ENCODE measurements around the gene SLC44A1.

Gene SLC44A1

GRCh38 chr9:105393576-105394344 is 149.3 kb downstream of the SLC44A1 start:
- no peak for DNase-seq (ENCODE audit: low read depth)

- DNase-seq (ENCODE audit: low read depth) = no peak
These were observed 152.0 kb downstream of the SLC44A1 start for GRCh38 chr9:105396441-105396840.

DNA sequence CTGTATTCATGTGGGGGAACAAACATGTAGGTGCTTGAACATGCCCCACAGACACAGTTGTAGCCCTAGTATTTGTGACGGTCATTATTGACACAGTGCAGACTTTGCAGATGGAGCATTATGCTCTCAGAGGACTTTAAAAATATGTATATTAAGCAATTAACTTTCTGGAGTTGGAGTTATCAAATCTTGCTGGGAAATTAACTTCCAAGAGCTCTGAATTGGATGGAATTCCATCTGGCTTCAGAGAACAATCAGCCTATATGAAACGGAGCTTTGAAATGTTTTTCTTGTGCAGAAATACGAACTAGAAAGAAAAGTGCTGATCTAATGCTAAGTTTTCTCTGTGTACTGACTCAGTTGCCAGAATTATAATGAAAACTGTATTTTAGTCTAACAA is 152.4 kb downstream of the SLC44A1 start:
- no peak for DNase-seq (ENCODE audit: low read depth)

- DNase-seq (ENCODE audit: low read depth) = no peak
These were observed 154.7 kb downstream of the SLC44A1 start for GRCh38 chr9:105399117-105399516.

DNA sequence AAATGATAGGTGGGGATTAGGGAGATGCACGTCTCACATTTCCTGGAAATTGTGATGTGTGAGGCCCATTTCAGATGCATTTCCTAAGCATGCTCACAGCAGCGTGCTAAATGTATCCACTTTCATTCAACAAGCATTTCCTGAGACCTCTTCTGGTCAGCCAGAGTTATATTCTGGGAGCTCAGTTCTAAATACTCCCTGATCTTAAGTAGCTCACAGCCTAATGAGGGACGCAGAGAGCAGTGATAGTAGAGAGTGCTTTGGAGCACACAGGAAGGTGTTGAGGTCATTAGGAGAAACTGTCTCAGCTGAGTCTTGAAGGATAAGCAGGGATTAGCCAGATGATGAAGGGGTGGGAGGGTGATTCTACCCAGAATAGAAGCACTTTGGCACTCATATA is 157.2 kb downstream of the SLC44A1 start:
- DNase-seq (ENCODE audit: low read depth) = no peak

- no peak for DNase-seq (ENCODE audit: low read depth)
These were observed 159.2 kb downstream of the SLC44A1 start for GRCh38 chr9:105403552-105404248.

- DNase-seq (ENCODE audit: low read depth) = no peak
These were observed 161.2 kb downstream of the SLC44A1 start for GRCh38 chr9:105405514-105406131.

DNA sequence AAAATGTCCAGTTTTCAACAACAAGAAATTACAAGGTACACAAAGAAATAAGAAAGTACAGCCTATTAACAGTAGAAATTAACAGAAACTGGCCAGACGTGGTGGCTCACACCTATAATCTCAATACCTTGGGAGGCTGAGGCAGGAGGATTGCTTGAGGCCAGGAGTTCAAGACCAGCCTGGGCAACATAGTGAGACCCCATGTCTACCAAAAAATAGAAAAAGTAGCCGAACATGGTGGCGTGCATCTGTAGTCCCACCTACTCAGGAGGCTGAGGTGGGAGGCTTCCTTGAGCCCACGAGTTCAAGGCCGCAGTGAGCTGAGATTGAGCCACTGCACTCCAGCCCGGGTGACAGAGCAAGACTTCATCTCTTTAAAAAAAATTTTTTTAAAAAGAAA is 161.9 kb downstream of the SLC44A1 start:
- no peak for DNase-seq (ENCODE audit: low read depth)

GRCh38 chr9:105413525-105413924 is 169.1 kb downstream of the SLC44A1 start:
- peak; percentile 24 for DNase-seq (ENCODE audit: low read depth)

- peak; percentile 23 for DNase-seq (ENCODE audit: low read depth)
These were observed 170.7 kb downstream of the SLC44A1 start for GRCh38 chr9:105414947-105415661.

- no peak for DNase-seq (ENCODE audit: low read depth)
These were observed 171.2 kb downstream of the SLC44A1 start for GRCh38 chr9:105415662-105415980.

- no peak for DNase-seq (ENCODE audit: low read depth)
These were observed 172.4 kb downstream of the SLC44A1 start for GRCh38 chr9:105416840-105417239.

GRCh38 chr9:105418588-105419500 is 174.4 kb downstream of the SLC44A1 start:
- no peak for DNase-seq (ENCODE audit: low read depth)

GRCh38 chr9:105419816-105420597 is 175.6 kb downstream of the SLC44A1 start:
- DNase-seq (ENCODE audit: low read depth) = no peak

GRCh38 chr9:105421154-105421553 is 176.7 kb downstream of the SLC44A1 start:
- DNase-seq (ENCODE audit: low read depth) = no peak

GRCh38 chr9:105421864-105422263 is 177.4 kb downstream of the SLC44A1 start:
- no peak for DNase-seq (ENCODE audit: low read depth)

GRCh38 chr9:105425816-105426433 is 181.5 kb downstream of the SLC44A1 start:
- DNase-seq (ENCODE audit: low read depth) = no peak

DNA sequence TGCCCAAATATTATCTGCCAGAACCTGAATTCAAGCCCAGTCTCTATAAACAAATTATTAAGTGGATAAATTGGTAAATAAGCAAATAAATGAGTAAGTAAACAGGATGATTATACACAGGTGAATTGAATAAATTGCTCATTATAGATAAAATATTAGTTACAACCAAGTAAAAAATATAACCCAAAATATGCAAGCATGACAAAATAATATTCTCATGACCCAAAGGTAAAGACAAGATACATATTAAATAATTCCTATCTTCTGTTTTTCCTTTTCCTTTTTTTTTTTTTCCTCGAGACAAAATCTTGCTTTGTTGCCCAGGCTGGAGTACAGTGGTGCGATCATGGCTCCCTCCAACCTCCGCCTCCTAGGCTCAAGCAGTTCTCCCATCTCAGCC is 182.2 kb downstream of the SLC44A1 start:
- DNase-seq (ENCODE audit: low read depth) = no peak

DNA sequence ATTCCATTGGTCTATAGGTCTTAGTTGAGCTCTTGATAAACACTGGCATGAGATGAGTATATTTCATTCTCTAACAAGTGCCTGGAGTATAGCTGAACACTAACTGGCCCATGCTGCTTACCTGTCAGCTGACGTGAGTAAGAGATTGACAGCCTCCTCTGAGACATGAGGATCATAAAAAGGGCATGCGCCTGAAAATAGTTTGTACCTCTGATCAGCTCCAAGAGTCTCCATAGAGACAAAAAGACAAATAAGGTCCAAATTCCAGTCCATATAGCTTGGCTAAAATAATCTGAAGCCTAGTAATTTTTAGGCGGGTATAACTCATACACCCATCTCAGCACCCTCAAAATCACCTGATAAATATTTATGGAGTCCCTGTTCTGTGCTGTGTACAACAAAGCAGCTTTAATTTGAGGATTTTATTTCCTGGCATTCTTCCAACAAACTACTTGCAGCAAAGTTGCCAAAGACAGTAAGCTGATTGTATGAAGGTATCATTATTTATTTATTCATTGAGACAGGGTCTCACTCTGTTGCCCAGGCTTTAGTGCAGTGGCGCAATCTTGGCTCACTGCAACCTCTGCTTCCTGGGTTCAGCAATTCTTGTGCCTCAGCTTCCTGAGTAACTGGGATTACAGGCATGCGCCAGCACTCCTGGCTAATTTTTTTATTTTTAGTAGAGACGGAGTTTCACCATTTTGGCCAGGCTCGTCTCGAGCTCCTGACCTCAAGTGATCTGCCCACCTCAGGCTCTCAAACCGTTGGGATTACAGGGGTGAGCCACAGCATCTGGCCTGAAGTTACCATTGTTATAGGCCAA is 187.2 kb downstream of the SLC44A1 start:
- no peak for DNase-seq (ENCODE audit: low read depth)
